Stomach (tissue), 9 donors: Measurements from ENCODE around the gene HEATR1. TPM values are rescaled to one million over a fixed set of nuclear protein-coding genes. Genes with fewer than 3 reads are reported as not detected.

Source experiments
- DNase-seq, 2 donors: peaks; one replicate each; pipeline versions ENCODE4 v3.0.0 to v3.0.0-alpha.2; 2013 to 2019
- H3K27ac ChIP-seq, 5 donors: fragments of 200-600 bp in 4 of 5; sonication (generic) in 4 of 5; one replicate each; pipeline ENCODE4 v1.5.1; 2013 to 2019; ENCODE audit warnings: mild to moderate bottlenecking in 1 of 5, moderate library complexity in 1 of 5
- H3K27me3 ChIP-seq, 3 donors: fragments of 200-600 bp; sonication (generic); one replicate each; pipeline ENCODE4 v1.5.1; 2017 to 2019; ENCODE audit warnings: mixed run types in 1 of 3
- H3K36me3 ChIP-seq, 4 donors: fragments of 200-600 bp; sonication (generic); 1 replicate in 3 of 4; 2 replicates in 1 of 4; pipeline ENCODE4 v1.5.1; 2016 to 2019
- H3K4me1 ChIP-seq, 4 donors: fragments of 200-600 bp; sonication (generic); one replicate each; pipeline ENCODE4 v1.5.1; 2016 to 2019
- H3K4me3 ChIP-seq, 4 donors: fragments of 200-600 bp; sonication (generic) in 3 of 4; one replicate each; pipeline ENCODE4 v1.5.1; 2016 to 2019; ENCODE audit warnings: mild to moderate bottlenecking in 1 of 4
- H3K9me3 ChIP-seq, 4 donors: fragments of 200-600 bp; sonication (generic); one replicate each; pipeline ENCODE4 v1.5.1; 2016 to 2019
- CTCF ChIP-seq, 7 experiments: fragments of 450-650 bp in 4 of 7; fragments of 200-600 bp in 3 of 7; sonication (generic) in 3 of 7; IDR thresholded peaks; one replicate each; pipeline ENCODE4 v1.5.1; 2016 to 2019; ENCODE audit warnings: antibody characterized with exemption in 7 of 7, control low read depth in 2 of 7, mild to moderate bottlenecking in 1 of 7
- EP300 ChIP-seq: sonication (generic); formaldehyde crosslinking; IDR thresholded peaks from one replicate; pipeline ENCODE4 v1.6.1; 2017; ENCODE audit warnings: antibody characterized with exemption
- POLR2A ChIP-seq, 4 donors: fragments of 450-650 bp; IDR thresholded peaks; one replicate each; pipeline ENCODE4 v1.6.1; 2016; ENCODE audit warnings: antibody characterized with exemption in 4 of 4, control low read depth in 2 of 4, mild to moderate bottlenecking in 1 of 4, moderate library complexity in 1 of 4
- POLR2AphosphoS5 ChIP-seq, 3 donors: sonication (generic); formaldehyde crosslinking; IDR thresholded peaks; one replicate each; pipeline ENCODE4 v1.6.1; 2016; ENCODE audit warnings: antibody characterized with exemption in 3 of 3
- whole genome bisulfite sequencing, 5 donors: extraction: QIAGEN DNeasy Blood & Tissue Kit in 3 of 5; methylation state at CpG; one replicate each; pipeline versions ENCODE4 v1.1.5 to v1.1.7; 2013 to 2018; 5-methylcytosine and 5-hydroxymethylcytosine counted together
- intact Hi-C: fragments of 100-400 bp; cut with DNase I; formaldehyde crosslinking; loops from one replicate; pipeline ENCODE4 v1.15.1; 2023; ENCODE audit warnings: low total_unique reads
- polyA plus RNA-seq, 3 donors: library from polyadenylated mRNA; stranded (reverse); fragments of 200-250 nt; gene quantifications; one replicate each; pipeline ENCODE4 v1.2.3, GENCODE V29; 2013
- total RNA-seq, 5 donors: library from RNA; depleted of rRNA; stranded (reverse); fragments of >200 nt; gene quantifications; one replicate each; pipeline versions ENCODE4 v1.1.0 to v1.2.3, GENCODE V29; 2014 to 2016
- donor health status: healthy with polysubstance abuse.
- donor health status: Bipolar disorder and iron deficiency.
- donor health status: healthy.

The HEATR1 gene
- total and polyA plus RNA-seq, 8 donors = 2.4 to 51.8 (median 12.1) TPM

GRCh38 chr1:236604905-236605806, 840 bp upstream of the HEATR1 start:
- DNase-seq = peak in 1 of 2 donors; percentile 9
- H3K27me3 ChIP-seq = peaks cover 0 to 16% (median 0%) of the 10 kb centered on the region in 3 donors
- H3K27ac ChIP-seq = peak overlapping the region; percentile 70 to 89 (median 88)
- no peaks in the 10 kb centered on the region for H3K9me3 ChIP-seq
- TF ChIP-seq CTCF (IDR thresholded peaks at IDR 0.05) = no peak
- TF ChIP-seq POLR2AphosphoS5 (IDR thresholded peaks at IDR 0.05) = no peak
- no peak for TF ChIP-seq POLR2A (IDR thresholded peaks at IDR 0.05)
- no peak for TF ChIP-seq EP300
- H3K4me3 ChIP-seq = peak overlapping the region; percentile 77 to 98 (median 92)
- 65 to 70% (median 67%) methylated on average over 34 of the region's 34 CpGs for WGBS, 5 donors
- H3K36me3 ChIP-seq = peaks cover 0 to 26% (median 25%) of the 10 kb centered on the region in 4 donors
- H3K4me1 ChIP-seq = peaks cover 8 to 26% (median 21%) of the 10 kb centered on the region in 4 donors
- intact Hi-C loops = no loop called here

DNA sequence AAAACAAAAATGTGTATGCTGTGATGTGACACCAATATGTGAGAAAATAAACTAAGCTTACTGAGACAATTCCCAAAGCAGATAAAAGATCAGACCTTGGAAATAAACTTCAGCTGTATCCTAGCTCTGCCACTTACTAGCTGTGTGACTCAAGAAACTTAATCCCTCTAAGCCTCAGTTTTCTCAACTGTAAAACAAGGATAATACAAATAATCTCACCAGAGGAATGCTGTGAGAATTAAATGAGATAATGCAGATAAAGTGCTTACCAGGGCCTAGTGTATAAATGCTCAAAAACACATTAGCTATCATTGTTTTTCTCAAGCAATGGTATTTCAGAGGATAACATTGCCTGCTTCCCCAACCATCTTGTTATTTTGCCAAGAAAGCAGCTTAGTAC, 2.1 kb downstream of the HEATR1 start:
- H3K4me3 ChIP-seq = no peak overlapping the region
- intact Hi-C loops = no loop called here
- H3K27ac ChIP-seq = no peak overlapping the region
- DNase-seq = no peak
- peaks cover 8 to 26% (median 21%) of the 10 kb centered on the region in 4 donors for H3K4me1 ChIP-seq
- peaks cover 4 to 53% (median 52%) of the 10 kb centered on the region in 4 donors for H3K36me3 ChIP-seq
- TF ChIP-seq POLR2A (IDR thresholded peaks at IDR 0.05) = no peak
- no peaks in the 10 kb centered on the region for H3K27me3 ChIP-seq
- no peaks in the 10 kb centered on the region for H3K9me3 ChIP-seq

- intact Hi-C loops = no loop called here
- 86 to 93% (median 91%) methylated on average over 2 of the region's 2 CpGs for WGBS, 5 donors
Observed at GRCh38 chr1:236590553-236591150, 13.7 kb downstream of the HEATR1 start.

DNA sequence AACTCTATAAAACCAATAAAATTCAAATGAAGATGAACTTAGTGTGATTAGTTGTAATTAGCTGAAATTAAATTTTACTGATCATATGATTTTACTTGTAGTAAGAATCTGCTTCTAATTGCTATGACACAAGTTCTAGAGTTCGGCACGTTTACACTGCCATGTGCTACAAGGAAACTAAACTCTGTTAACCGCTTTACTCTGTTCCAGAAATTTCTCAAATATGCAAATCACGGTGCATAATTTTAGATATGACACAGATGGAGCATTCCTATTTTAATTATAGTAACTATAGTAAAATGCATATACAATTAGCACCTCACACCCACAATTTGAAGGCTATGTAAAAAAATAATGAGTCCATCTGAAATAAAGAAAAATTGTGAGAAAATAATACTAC, 14.8 kb downstream of the HEATR1 start:
- H3K9me3 ChIP-seq = no peaks in the 10 kb centered on the region
- H3K36me3 ChIP-seq = peaks cover 36 to 100% (median 92%) of the 10 kb centered on the region in 4 donors

More at GRCh38 chr1:236590553-236591150, 13.7 kb downstream of the HEATR1 start:
- Histone ChIP-seq H3K36me3 (peaks cover 29 to 100% (median 92%) of the 10 kb centered on the region in 4 donors), H3K4me3 (no peak overlapping the region), H3K27ac (no peak overlapping the region), H3K27me3 (no peaks in the 10 kb centered on the region), H3K4me1 (no peaks in the 10 kb centered on the region), H3K9me3 (no peaks in the 10 kb centered on the region)
- no peak for TF ChIP-seq EP300
- no peak for TF ChIP-seq CTCF (IDR thresholded peaks at IDR 0.05)
- no peak for TF ChIP-seq POLR2AphosphoS5 (IDR thresholded peaks at IDR 0.05)
- TF ChIP-seq POLR2A (IDR thresholded peaks at IDR 0.05) = no peak
- DNase-seq = no peak

More for the DNA sequence above, 14.8 kb downstream of the HEATR1 start:
- WGBS, 5 donors = 87 to 92% (median 90%) methylated on average over 4 of the region's 4 CpGs
- H3K27ac ChIP-seq = no peak overlapping the region
- intact Hi-C loops = no loop called here
- H3K27me3 ChIP-seq = no peaks in the 10 kb centered on the region
- TF ChIP-seq POLR2A (IDR thresholded peaks at IDR 0.05) (no peak), CTCF (IDR thresholded peaks at IDR 0.05) (no peak), EP300 (no peak), POLR2AphosphoS5 (IDR thresholded peaks at IDR 0.05) (no peak)
- no peaks in the 10 kb centered on the region for H3K4me1 ChIP-seq
- H3K4me3 ChIP-seq = no peak overlapping the region
- no peak for DNase-seq
